ENCODE measurements around the gene RASGRP2. TPM values are rescaled to one million over a fixed set of nuclear protein-coding genes. Genes with fewer than 3 reads are reported as not detected.
A peak's percentile ranks its signal among the peaks of the same experiment; 100 is the strongest.

Gene RASGRP2
- total and polyA plus RNA-seq, 2 of the 8 experiments (the other 6 are each of a cell fraction or from before 2014, with no cell fraction given): 40.6 to 45.7 TPM

DNA sequence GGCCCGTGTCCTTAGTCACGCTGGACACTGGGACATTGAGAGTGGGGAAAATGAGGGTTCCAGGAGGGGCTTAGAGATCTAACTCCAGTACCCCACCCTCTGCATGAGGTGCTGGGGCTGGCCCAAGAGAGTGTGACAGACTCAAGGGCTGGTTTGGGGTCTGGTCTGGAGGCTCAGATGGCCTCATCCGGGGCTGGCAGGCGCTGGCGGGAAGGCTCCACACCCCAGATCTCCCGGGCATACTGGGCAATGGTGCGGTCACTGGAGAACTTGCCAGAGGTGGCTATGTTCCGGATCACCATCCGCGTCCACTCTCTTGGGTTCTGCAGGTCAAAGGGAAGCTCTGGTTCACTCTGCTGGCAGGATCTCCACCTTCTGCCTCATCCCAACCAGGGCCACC is 2.5 kb upstream of the RASGRP2 start:
- Histone ChIP-seq H3K27ac (ENCODE audit: low read depth, low read length) (no peak overlapping the region), H3K79me1 (ENCODE audit: low read depth, low read length) (no peaks in the 10 kb centered on the region), H3K27me3 (replicated peaks in 1 of 4; ENCODE audit: control insufficient read depth in 3 of 4, extremely low read depth in 1 of 4, insufficient read depth in 3 of 4, low read length in 3 of 4) (peaks cover 0 to 27% (median 17%) of the 10 kb centered on the region in 4 experiments; a peak in 5 of 7 replicates), H4K20me1 (replicated peaks in 1 of 2; ENCODE audit: control insufficient read depth in 1 of 2, insufficient read depth in 2 of 2, low read length in 2 of 2) (no peaks in the 10 kb centered on the region), H3K4ac (replicated peaks; ENCODE audit: insufficient read length, low read depth, low read length) (no peak overlapping the region), H3K14ac (ENCODE audit: insufficient read length) (no peak overlapping the region), H3K23me2 (ENCODE audit: low read depth, low read length) (peaks cover 32% of the 10 kb centered on the region), H2BK12ac (ENCODE audit: low read depth, low read length) (peak overlapping the region; percentile 60; the same call in 1 of the 2 replicates), H3K79me2 (ENCODE audit: control insufficient read depth in 1 of 2, insufficient read depth in 2 of 2, low read length in 2 of 2) (no peaks in the 10 kb centered on the region), H2BK5ac (ENCODE audit: low read depth, low read length) (no peak overlapping the region), H2BK120ac (replicated peaks; ENCODE audit: low read depth, low read length) (no peak overlapping the region), H3K56ac (replicated peaks; ENCODE audit: insufficient read length, low read depth, low read length) (no peak overlapping the region), H2BK15ac (ENCODE audit: low read length) (no peak overlapping the region), H3K4me2 (ENCODE audit: insufficient read depth in 1 of 2, low read depth in 2 of 2, low read length in 2 of 2) (peak overlapping the region; percentile 87 to 89; a peak in 3 of 4 replicates), H3K18ac (ENCODE audit: extremely low read depth, low read length) (no peak overlapping the region), H2BK20ac (ENCODE audit: low read length) (no peak overlapping the region), H3K4me1 (replicated peaks in 1 of 4; ENCODE audit: control insufficient read depth in 3 of 4, insufficient read depth in 4 of 4, low read length in 3 of 4) (peaks cover 0 to 20% (median 14%) of the 10 kb centered on the region in 4 experiments; a peak in 5 of 7 replicates), H4K5ac (ENCODE audit: insufficient read length, low read depth, low read length) (no peak overlapping the region), H3K23ac (ENCODE audit: insufficient read length) (no peak overlapping the region), H2AFZ (ENCODE audit: low read length) (no peak overlapping the region), H3K9ac (replicated peaks in 1 of 4; ENCODE audit: extremely low read depth in 1 of 4, low read depth in 3 of 4, low read length in 3 of 4) (no peak overlapping the region), H2AK5ac (ENCODE audit: low read depth, low read length) (peak overlapping the region; percentile 32; the same call in 1 of the 2 replicates), H3K36me3 (ENCODE audit: control insufficient read depth in 2 of 4, insufficient read depth in 4 of 4, low read length in 3 of 4) (no peaks in the 10 kb centered on the region; a peak in 1 of 8 replicates), H4K8ac (ENCODE audit: extremely low read depth, insufficient read depth, low read length) (no peak overlapping the region; the same call in 1 of the 2 replicates), H3K9me3 (ENCODE audit: insufficient read depth in 2 of 2, low read depth in 1 of 2, low read length in 1 of 2) (no peaks in the 10 kb centered on the region), H3K4me3 (ENCODE audit: extremely low read depth in 1 of 4, insufficient read depth in 2 of 4, low read depth in 3 of 4, low read length in 4 of 4) (peak overlapping the region in 1 of 4 experiments; percentile 64; a peak in 1 of 8 replicates), H4K91ac (replicated peaks; ENCODE audit: insufficient read length, low read length) (no peak overlapping the region)
- TF ChIP-seq RXRA (IDR thresholded peaks at IDR 0.05; ENCODE audit: insufficient read depth, low read depth, low read length): no peak
- WGBS, 2 experiments (ENCODE audit: extremely low coverage in 1 of 2, insufficient coverage in 1 of 2, insufficient read length in 1 of 2, insufficient replicate concordance in 2 of 2, low coverage in 1 of 2, low lambda C conversion rate in 2 of 2, missing lambda C conversion rate in 1 of 2): 87% methylated on average over 10 of the region's 10 CpGs; no CpG with 5 or more reads in 1 of the 2 experiments
- ChIA-PET POLR2A (ENCODE audit: partially characterized antibody) (interaction anchor here (42.9 kb wide), 1 partner anchor 19 kb away, joined by 1087 read pairs; the partner anchor contains the start of genes PYGM and SF1), CTCF (ENCODE audit: partially characterized antibody) (interaction anchor here (0.6 to 23.7 kb wide), 6 partner anchors 10 to 95 kb away, joined by 3 to 376 read pairs (median 3); partner anchors contain the start of gene PYGM)
- DNase-seq (ENCODE audit: low read depth in 1 of 2, low spot score in 2 of 2): no peak
- FAIRE-seq: no peak
